GM19468 (cell line): ENCODE results near the gene IMMT.

Source experiments
- ATAC-seq: cut with Tn5 transposase; IDR thresholded peaks from one replicate; pipeline ENCODE4 v1.9.1; 2021; ENCODE audit warnings: mild to moderate bottlenecking, moderate library complexity, moderate number of reproducible peaks; ENCODE audit not compliant: unreplicated experiment; ENCODE audit errors: extremely low read depth

IMMT gene

GRCh38 chr2:86150502-86150901 lies 44.8 kb downstream of the IMMT start:
- ATAC-seq: no peak

- ATAC-seq: no peak
Observed at GRCh38 chr2:86147793-86148192, 47.5 kb downstream of the IMMT start.

- ATAC-seq: no peak
Observed at GRCh38 chr2:86143926-86144685, 51.2 kb downstream of the IMMT start.

GRCh38 chr2:86143307-86143706 lies 52.0 kb downstream of the IMMT start:
- no peak for ATAC-seq

GRCh38 chr2:86142436-86143257 lies 52.6 kb downstream of the IMMT start:
- ATAC-seq: no peak

GRCh38 chr2:86140969-86141392 lies 54.3 kb downstream of the IMMT start:
- ATAC-seq: no peak

- ATAC-seq: no peak
Observed at GRCh38 chr2:86139981-86140380, 55.3 kb downstream of the IMMT start.

GRCh38 chr2:86138736-86139625 lies 56.3 kb downstream of the IMMT start:
- ATAC-seq: no peak

- ATAC-seq: no peak
Observed at GRCh38 chr2:86136141-86136540, 59.1 kb downstream of the IMMT start.

GRCh38 chr2:86135653-86136052 lies 59.6 kb downstream of the IMMT start:
- ATAC-seq: no peak

- ATAC-seq: no peak
Observed at GRCh38 chr2:86134709-86135108, 60.6 kb downstream of the IMMT start.

- ATAC-seq: no peak
Observed at GRCh38 chr2:86124683-86125082, 70.6 kb downstream of the IMMT start.

GRCh38 chr2:86123328-86123925 lies 71.8 kb downstream of the IMMT start:
- ATAC-seq: no peak

GRCh38 chr2:86118130-86118529 lies 77.1 kb downstream of the IMMT start:
- ATAC-seq: no peak

- no peak for ATAC-seq
Observed at GRCh38 chr2:86107031-86107430, 88.2 kb downstream of the IMMT start.

- ATAC-seq: peak; percentile 75
Observed at GRCh38 chr2:86105969-86106945, 89.0 kb downstream of the IMMT start, which contains the start of gene PTCD3. Gene PTCD3 (plus strand): TSS chr2:86106235. CDS start chr2:86106248, 13 bp downstream.

- ATAC-seq: peak; percentile 56
Observed at GRCh38 chr2:86105252-86105968, 89.9 kb downstream of the IMMT start, which contains the start of gene POLR1A. Gene POLR1A (minus strand): TSS chr2:86105886. CDS start chr2:86105776, 110 bp downstream.

- no peak for ATAC-seq
Observed at GRCh38 chr2:86102157-86102556, 93.1 kb downstream of the IMMT start.
